Activated naive CD4-positive, alpha-beta T cell treated with anti-CD3 and anti-CD28 coated beads, Interleukin-2, amount 50 U/mL, for 72 hours (primary cell): ENCODE data around the gene SNAI3. TPM values are rescaled to one million over a fixed set of nuclear protein-coding genes. Genes with fewer than 3 reads are reported as not detected.

Experiments used
- ATAC-seq, 2 donors: fragments of 150-1000 bp; cut with Tn5 transposase; 2 replicates each; pipeline ENCODE4 v1.10.0; 2021; ENCODE audit warnings: mild to moderate bottlenecking in 2 of 2, moderate library complexity in 2 of 2
- DNase-seq, 2 donors: peaks; one replicate each; pipeline ENCODE4 v3.0.0; 2021 to 2022; ENCODE audit warnings: low spot score in 2 of 2
- H3K27ac Mint-ChIP-seq, 2 donors: one replicate each; pipeline ENCODE4 v1.8.0; 2022; ENCODE audit warnings: mild to moderate bottlenecking in 2 of 2, mixed read lengths in 2 of 2
- H3K36me3 Mint-ChIP-seq, 2 donors: one replicate each; pipeline ENCODE4 v1.8.0; 2022; ENCODE audit warnings: mixed read lengths in 2 of 2
- H3K9me3 Mint-ChIP-seq, 2 donors: one replicate each; pipeline ENCODE4 v1.8.0; 2022; ENCODE audit warnings: mixed read lengths in 2 of 2
- total RNA-seq, 2 donors: library from RNA; stranded (reverse); gene quantifications; one replicate each; pipeline ENCODE4 v1.2.3, GENCODE V29; 2022

The SNAI3 gene
- total RNA-seq, 2 donors from 2014 or later, result 5.4 to 6.4 TPM

DNA sequence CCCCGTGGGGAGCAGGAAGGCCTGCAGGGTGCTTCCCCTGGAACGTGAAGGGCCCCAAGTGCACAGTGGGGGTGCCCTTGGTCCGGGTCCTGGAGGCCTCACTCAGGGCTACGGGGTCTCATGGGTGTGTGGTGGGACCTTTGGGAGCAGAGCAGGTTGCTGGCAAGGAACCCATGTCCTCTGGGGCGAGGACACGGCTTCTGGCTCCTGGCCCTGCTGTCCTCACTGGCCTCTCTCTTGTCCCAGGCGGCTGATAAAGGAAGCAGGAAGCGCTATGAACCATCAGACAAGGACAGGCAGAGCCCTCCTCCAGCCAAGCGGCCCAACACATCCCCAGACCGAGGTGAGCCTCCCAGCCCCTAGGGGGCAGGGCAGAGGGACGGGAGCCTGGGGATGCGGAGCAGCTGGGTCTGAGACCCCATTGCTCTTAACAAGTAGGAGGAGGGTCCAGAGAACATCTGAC, 57.8 kb downstream of the SNAI3 start:
- peaks cover 0 to 7% of the 10 kb centered on the region in 2 donors for H3K36me3 Mint-ChIP-seq
- H3K9me3 Mint-ChIP-seq, result no peaks in the 10 kb centered on the region
- DNase-seq (no peak), ATAC-seq (peak in 1 of 2 donors; percentile 31)
- H3K27ac Mint-ChIP-seq, result no peak overlapping the region

Other genes starting within 250 kb of the SNAI3 start
- 10 to 100 TPM; 15.5 to 25.1 TPM for gene ZFPM1, start 233.2 kb downstream of the SNAI3 start, total RNA-seq
- gene ZC3H18, start 116.1 kb downstream of the SNAI3 start, total RNA-seq, result 10 to 100 TPM; 70.3 to 71.9 TPM
- gene IL17C, start 47.9 kb downstream of the SNAI3 start, total RNA-seq, result not detected
- 100 to 1,000 TPM; 112 to 267 TPM for gene CYBA, start 35.5 kb downstream of the SNAI3 start, total RNA-seq
- gene MVD, start 23.4 kb downstream of the SNAI3 start, total RNA-seq, result 10 to 100 TPM; 91.6 to 96.1 TPM
- gene RNF166, start 19.9 kb upstream of the SNAI3 start, total RNA-seq, result 10 to 100 TPM; 47.5 to 82.5 TPM
- gene CTU2, start 20.0 kb upstream of the SNAI3 start, total RNA-seq, result 10 to 100 TPM; 32.2 to 35.5 TPM
- gene PIEZO1, start 98.7 kb upstream of the SNAI3 start, total RNA-seq, result 100 to 1,000 TPM in 1 of 2 donors, 10 to 100 TPM in 1; 55.7 to 128 TPM
- 100 to 1,000 TPM; 145 to 240 TPM for gene CDT1, start 117.3 kb upstream of the SNAI3 start, total RNA-seq
- gene APRT, start 125.4 kb upstream of the SNAI3 start, total RNA-seq, result 100 to 1,000 TPM; 145 to 168 TPM
- gene GALNS, start 170.4 kb upstream of the SNAI3 start, total RNA-seq, result 10 to 100 TPM; 29.3 to 50.3 TPM
- 10 to 100 TPM; 36.0 to 63.5 TPM for gene TRAPPC2L, start 170.6 kb upstream of the SNAI3 start, total RNA-seq
- gene PABPN1L, start 180.2 kb upstream of the SNAI3 start, total RNA-seq, result not detected